ENCODE measurements around the gene MON1B.

Gene MON1B

GRCh38 chr16:77194295-77195231 lies 3.6 kb downstream of the MON1B start:
- in situ Hi-C loops (cut with MboI; ENCODE audit: low sequenced_read_pairs) = no loop called here

- in situ Hi-C loops (cut with MboI; ENCODE audit: low sequenced_read_pairs) = no loop called here
Observed at GRCh38 chr16:77195411-77195810, 4.4 kb downstream of the MON1B start.

- in situ Hi-C loops (cut with MboI; ENCODE audit: low sequenced_read_pairs) = no loop called here
Observed at GRCh38 chr16:77197747-77198146, 6.8 kb downstream of the MON1B start.

GRCh38 chr16:77199211-77199610 lies 8.2 kb downstream of the MON1B start, which contains the start of gene SYCE1L:
Gene SYCE1L, plus strand, starts transcription at chr16:77199408. Its CDS starts 44 bp downstream, at chr16:77199452.
- in situ Hi-C loops (cut with MboI; ENCODE audit: low sequenced_read_pairs) = no loop called here

- in situ Hi-C loops (cut with MboI; ENCODE audit: low sequenced_read_pairs) = no loop called here
Observed at GRCh38 chr16:77206533-77206932, 15.5 kb downstream of the MON1B start.

GRCh38 chr16:77207030-77207429 lies 16.0 kb downstream of the MON1B start:
- in situ Hi-C loops (cut with MboI; ENCODE audit: low sequenced_read_pairs) = no loop called here

- in situ Hi-C loops (cut with MboI; ENCODE audit: low sequenced_read_pairs) = no loop called here
Observed at GRCh38 chr16:77208382-77208781, 17.4 kb downstream of the MON1B start.

- in situ Hi-C loops (cut with MboI; ENCODE audit: low sequenced_read_pairs) = no loop called here
Observed at GRCh38 chr16:77211880-77212740, 21.1 kb downstream of the MON1B start.

- in situ Hi-C loops (cut with MboI; ENCODE audit: low sequenced_read_pairs) = no loop called here
Observed at GRCh38 chr16:77212741-77213541, 22.0 kb downstream of the MON1B start.

GRCh38 chr16:77213542-77214106 lies 22.6 kb downstream of the MON1B start:
- in situ Hi-C loops (cut with MboI; ENCODE audit: low sequenced_read_pairs) = no loop called here

- in situ Hi-C loops (cut with MboI; ENCODE audit: low sequenced_read_pairs) = no loop called here
Observed at GRCh38 chr16:77214411-77215138, 23.6 kb downstream of the MON1B start.

GRCh38 chr16:77219437-77219836 lies 28.4 kb downstream of the MON1B start:
- in situ Hi-C loops (cut with MboI; ENCODE audit: low sequenced_read_pairs) = no loop called here

GRCh38 chr16:77220427-77220826 lies 29.4 kb downstream of the MON1B start:
- in situ Hi-C loops (cut with MboI; ENCODE audit: low sequenced_read_pairs) = no loop called here

GRCh38 chr16:77221482-77221881 lies 30.5 kb downstream of the MON1B start:
- in situ Hi-C loops (cut with MboI; ENCODE audit: low sequenced_read_pairs) = no loop called here

GRCh38 chr16:77223184-77223583 lies 32.2 kb downstream of the MON1B start:
- in situ Hi-C loops (cut with MboI; ENCODE audit: low sequenced_read_pairs) = no loop called here

GRCh38 chr16:77225182-77225581 lies 34.2 kb downstream of the MON1B start:
- in situ Hi-C loops (cut with MboI; ENCODE audit: low sequenced_read_pairs) = loop anchor here (25.0 kb wide), 1 partner anchor 737 kb away; no protein-coding TSS in a partner anchor

GRCh38 chr16:77227745-77228144 lies 36.8 kb downstream of the MON1B start:
- in situ Hi-C loops (cut with MboI; ENCODE audit: low sequenced_read_pairs) = loop anchor here (25.0 kb wide), 1 partner anchor 735 kb away; no protein-coding TSS in a partner anchor

GRCh38 chr16:77231047-77231446 lies 40.1 kb downstream of the MON1B start:
- in situ Hi-C loops (cut with MboI; ENCODE audit: low sequenced_read_pairs) = loop anchor here (10.0 to 25.0 kb wide), 2 partner anchors 354 to 731 kb away; no protein-coding TSS in a partner anchor

- in situ Hi-C loops (cut with MboI; ENCODE audit: low sequenced_read_pairs) = loop anchor here (10.0 to 25.0 kb wide), 2 partner anchors 351 to 728 kb away; no protein-coding TSS in a partner anchor
Observed at GRCh38 chr16:77233799-77234519, 43.0 kb downstream of the MON1B start.

All from HL-60/S4 (cell line).